ENCODE results near the gene CBARP. TPM values are rescaled to one million over a fixed set of nuclear protein-coding genes. Genes with fewer than 3 reads are reported as not detected.

CBARP gene
- total RNA-seq, 4 donors from 2014 or later: 0.38 to 1.6 (median 1.2) TPM

DNA sequence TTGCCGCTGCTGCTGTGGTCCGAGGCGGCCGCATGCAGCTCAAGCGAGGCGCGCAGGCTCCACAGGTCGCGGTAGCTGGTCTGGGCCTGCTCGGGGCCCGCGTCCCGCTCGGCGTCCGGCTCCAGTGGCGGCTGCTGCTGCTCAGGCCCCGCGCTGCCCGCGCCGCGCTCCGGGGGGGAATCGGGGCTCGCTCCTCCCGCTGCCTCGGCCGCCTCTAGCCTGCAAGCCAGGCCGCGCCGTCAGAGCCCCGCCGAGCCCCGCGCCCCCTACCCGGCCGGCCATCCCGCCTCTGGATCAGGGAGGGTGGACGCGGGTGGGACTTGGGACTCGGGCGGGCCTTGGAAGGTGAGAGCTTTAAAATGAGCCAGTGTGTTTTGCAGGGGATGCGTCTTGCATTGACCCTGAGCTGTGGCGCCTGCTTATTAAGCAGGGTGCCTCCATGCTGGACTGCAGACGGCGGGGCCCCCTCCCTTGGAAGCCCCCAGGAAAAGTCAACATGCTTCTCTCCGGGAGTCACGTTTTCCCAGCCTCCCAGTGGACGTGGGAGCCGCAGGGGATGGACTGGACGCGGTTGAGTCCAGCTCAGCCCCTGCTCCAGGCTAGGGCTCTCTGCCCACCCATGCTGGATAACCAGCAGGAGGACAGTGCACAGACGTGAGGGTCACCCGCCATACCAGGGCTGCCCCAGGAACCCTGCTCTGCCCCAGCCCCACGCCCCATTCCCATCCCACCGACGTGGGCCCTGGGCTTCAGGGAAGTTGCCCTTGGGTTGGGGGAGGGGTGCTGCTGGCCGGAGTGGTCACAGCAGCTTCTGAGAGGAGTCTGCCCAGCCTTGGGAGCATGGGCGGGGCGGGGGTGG is 7.7 kb downstream of the CBARP start:
- no peaks in the 10 kb centered on the region for H3K27me3 ChIP-seq
- DNase-seq: no peak
- TF ChIP-seq, protein P1, sequence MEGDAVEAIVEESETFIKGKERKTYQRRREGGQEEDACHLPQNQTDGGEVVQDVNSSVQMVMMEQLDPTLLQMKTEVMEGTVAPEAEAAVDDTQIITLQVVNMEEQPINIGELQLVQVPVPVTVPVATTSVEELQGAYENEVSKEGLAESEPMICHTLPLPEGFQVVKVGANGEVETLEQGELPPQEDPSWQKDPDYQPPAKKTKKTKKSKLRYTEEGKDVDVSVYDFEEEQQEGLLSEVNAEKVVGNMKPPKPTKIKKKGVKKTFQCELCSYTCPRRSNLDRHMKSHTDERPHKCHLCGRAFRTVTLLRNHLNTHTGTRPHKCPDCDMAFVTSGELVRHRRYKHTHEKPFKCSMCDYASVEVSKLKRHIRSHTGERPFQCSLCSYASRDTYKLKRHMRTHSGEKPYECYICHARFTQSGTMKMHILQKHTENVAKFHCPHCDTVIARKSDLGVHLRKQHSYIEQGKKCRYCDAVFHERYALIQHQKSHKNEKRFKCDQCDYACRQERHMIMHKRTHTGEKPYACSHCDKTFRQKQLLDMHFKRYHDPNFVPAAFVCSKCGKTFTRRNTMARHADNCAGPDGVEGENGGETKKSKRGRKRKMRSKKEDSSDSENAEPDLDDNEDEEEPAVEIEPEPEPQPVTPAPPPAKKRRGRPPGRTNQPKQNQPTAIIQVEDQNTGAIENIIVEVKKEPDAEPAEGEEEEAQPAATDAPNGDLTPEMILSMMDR (IDR thresholded peaks at IDR 0.05): no peak
- TF ChIP-seq POLR2A (IDR thresholded peaks at IDR 0.05): no peak
- no peak overlapping the region for H3K4me3 ChIP-seq
- H3K9me3 ChIP-seq: no peaks in the 10 kb centered on the region
- intact Hi-C loops (cut with DNase I): no loop called here
- WGBS, 2 donors: 80% methylated on average over 1 of the region's 61 CpGs; no CpG with 5 or more reads in 1 of the 2 donors
- peaks cover 17 to 37% (median 19%) of the 10 kb centered on the region in 3 donors for H3K36me3 ChIP-seq
- no peak overlapping the region for H3K27ac ChIP-seq
- H3K4me1 ChIP-seq: peaks cover 17 to 42% (median 18%) of the 10 kb centered on the region in 3 donors

DNA sequence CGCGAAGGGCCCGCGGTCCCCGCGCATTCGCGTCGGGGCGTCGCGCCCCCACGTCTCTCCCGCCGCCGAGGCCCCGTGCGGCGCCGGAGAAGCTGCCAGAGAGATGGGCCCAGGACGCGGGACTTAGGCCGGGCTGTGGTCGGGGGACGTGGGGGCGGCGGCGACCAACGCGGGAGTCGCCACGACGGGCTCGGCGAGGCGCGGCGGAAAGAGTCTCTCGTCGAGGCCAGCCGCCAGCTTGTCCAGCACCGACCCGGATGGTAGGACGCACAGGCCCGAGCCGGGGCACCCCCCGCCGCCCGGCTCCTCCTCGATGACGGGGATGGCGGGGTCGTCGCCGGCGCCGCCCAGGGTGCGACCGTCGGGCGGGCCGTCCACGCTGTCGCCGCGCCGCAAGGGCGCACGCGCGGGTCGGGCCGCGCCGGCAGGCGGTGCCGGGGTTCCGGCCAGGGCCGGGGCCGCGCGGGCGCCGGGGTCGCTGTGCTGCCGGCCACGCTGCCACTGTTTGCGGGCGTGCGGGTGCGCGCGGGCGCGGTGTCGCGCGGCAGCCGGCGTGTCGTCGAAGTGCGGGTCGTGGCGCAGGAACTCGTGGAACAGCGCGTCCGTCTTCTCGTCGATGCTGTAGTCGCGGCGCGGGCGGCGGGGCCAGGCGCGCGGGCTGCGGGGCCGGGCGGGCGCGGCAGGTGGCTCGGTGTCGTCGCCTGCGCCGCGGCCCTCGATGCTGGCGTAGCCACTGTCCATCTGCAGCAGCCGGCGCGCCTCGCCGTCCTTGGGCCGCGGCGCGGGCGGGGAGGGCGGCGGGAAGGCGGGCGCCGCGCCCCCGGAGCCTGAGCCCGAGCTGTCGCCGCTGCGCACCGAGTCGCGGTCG is 8.5 kb downstream of the CBARP start:
- Histone ChIP-seq H3K27ac (no peak overlapping the region), H3K27me3 (no peaks in the 10 kb centered on the region), H3K36me3 (peaks cover 17 to 46% (median 22%) of the 10 kb centered on the region in 3 donors), H3K4me1 (peaks cover 17 to 36% (median 18%) of the 10 kb centered on the region in 3 donors), H3K4me3 (no peak overlapping the region), H3K9me3 (no peaks in the 10 kb centered on the region)
- WGBS, 2 donors: 85% methylated on average over 4 of the region's 158 CpGs; no CpG with 5 or more reads in 1 of the 2 donors
- TF ChIP-seq POLR2A (IDR thresholded peaks at IDR 0.05): no peak
- TF ChIP-seq, protein P1 (IDR thresholded peaks at IDR 0.05): no peak
- intact Hi-C loops (cut with DNase I): no loop called here
- no peak for DNase-seq

DNA sequence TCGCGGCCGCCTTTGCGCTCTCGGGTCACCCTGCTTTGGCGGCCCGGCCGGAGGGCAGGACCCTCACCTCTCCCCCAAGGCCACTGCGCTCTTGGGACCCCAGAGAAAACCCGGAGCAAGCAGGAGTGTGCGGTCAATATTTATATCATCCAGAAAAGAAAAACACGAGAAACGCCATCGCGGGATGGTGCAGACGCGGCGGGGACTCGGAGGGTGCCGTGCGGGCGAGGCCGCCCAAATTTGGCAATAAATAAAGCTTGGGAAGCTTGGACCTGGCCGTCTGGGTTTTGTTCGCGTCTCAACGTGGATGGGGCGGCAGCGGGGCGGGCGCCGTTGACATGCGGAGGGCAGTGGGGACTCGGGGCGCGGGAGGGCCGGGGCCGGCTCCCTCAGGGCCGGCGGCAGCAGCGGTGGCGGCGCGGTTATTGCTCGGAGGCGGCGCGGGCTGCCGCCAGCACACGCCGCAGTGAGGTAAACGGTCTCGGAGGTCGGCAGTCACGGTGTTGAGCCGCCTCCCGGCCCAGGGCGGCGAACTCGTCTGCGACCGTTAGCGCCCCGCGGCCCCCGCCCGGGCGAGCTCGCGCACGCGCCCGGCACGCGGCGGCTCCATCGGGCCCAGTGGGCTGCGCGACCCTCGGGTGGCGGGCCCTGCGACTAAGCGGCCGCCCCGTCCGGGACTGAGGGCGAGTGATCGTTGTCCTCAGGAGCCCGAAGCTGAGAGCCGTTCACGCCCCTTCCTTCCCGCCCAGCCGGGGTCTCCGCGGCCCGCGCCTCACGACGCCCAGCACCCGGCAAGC is 9.4 kb downstream of the CBARP start:
- no peak overlapping the region for H3K27ac ChIP-seq
- no peak for DNase-seq
- WGBS, 2 donors: 94 to 95% methylated on average over 18 to 29 of the region's 100 CpGs
- H3K27me3 ChIP-seq: no peaks in the 10 kb centered on the region
- intact Hi-C loops (cut with DNase I): no loop called here
- peaks cover 24 to 55% (median 30%) of the 10 kb centered on the region in 3 donors for H3K36me3 ChIP-seq
- H3K4me1 ChIP-seq: peaks cover 16 to 30% (median 16%) of the 10 kb centered on the region in 3 donors
- H3K9me3 ChIP-seq: no peaks in the 10 kb centered on the region
- H3K4me3 ChIP-seq: no peak overlapping the region
- no peak for TF ChIP-seq POLR2A (IDR thresholded peaks at IDR 0.05)
- TF ChIP-seq, protein P1 (IDR thresholded peaks at IDR 0.05): no peak

DNA sequence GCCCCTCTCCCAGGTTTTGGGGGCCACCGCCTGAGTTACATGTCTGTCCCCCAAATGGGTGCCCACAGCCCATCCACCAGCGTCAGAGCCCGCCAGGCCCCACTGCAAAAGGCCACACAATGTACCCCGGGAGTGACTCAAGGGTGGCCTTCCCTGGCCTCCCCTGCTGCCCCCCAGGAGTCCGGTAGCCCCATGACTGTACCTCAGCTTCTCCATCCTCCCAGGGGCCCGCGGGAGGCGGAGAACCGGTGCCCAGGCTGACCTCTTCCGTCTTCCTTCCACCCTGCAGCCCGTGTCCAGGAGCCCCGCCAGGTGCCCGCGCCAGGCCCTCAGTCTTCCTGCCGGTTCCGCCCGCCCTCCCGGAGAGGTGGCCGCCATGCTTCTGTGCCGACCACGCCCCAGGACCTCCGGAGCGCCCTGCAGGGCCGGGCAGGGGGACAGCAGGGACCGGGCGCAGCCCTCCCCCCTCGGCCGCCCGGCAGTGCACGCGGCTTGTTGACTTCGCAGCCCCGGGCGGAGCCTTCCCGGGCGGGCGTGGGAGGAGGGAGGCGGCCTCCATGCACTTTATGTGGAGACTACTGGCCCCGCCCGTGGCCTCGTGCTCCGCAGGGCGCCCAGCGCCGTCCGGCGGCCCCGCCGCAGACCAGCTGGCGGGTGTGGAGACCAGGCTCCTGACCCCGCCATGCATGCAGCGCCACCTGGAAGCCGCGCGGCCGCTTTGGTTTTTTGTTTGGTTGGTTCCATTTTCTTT is 10.3 kb downstream of the CBARP start:
- Histone ChIP-seq H3K4me3 (no peak overlapping the region), H3K36me3 (peaks cover 28 to 64% (median 39%) of the 10 kb centered on the region in 3 donors), H3K27me3 (no peaks in the 10 kb centered on the region), H3K27ac (no peak overlapping the region), H3K9me3 (no peaks in the 10 kb centered on the region), H3K4me1 (peaks cover 7 to 28% (median 8%) of the 10 kb centered on the region in 3 donors)
- WGBS, 2 donors: 84 to 95% methylated on average over 17 of the region's 56 CpGs
- no peak for TF ChIP-seq POLR2A (IDR thresholded peaks at IDR 0.05)
- TF ChIP-seq, protein P1 (IDR thresholded peaks at IDR 0.05): no peak
- intact Hi-C loops (cut with DNase I): no loop called here
- no peak for DNase-seq
